Progenitor cell of endocrine pancreas (in vitro differentiated cells): ENCODE data around the gene KLHL10. TPM values are rescaled to one million over a fixed set of nuclear protein-coding genes. Genes with fewer than 3 reads are reported as not detected.
"Not testable (repeated sequence)": the region's sequence is repeated elsewhere in the genome, so short reads cannot be mapped to it uniquely, and the experiment has no call there.

Experiments
- DNase-seq: peaks from one replicate; pipeline ENCODE4 v3.0.0; 2021; ENCODE audit warnings: low spot score; ENCODE audit not compliant: unreplicated experiment
- H3K27ac Mint-ChIP-seq: 2 replicates; pipeline ENCODE4 v1.8.0; 2021; ENCODE audit warnings: mild to moderate bottlenecking, moderate library complexity, mixed read lengths
- H3K27me3 Mint-ChIP-seq: 2 replicates; pipeline ENCODE4 v1.8.0; 2021; ENCODE audit warnings: mixed read lengths
- H3K36me3 Mint-ChIP-seq: 2 replicates; pipeline ENCODE4 v1.8.0; 2022; ENCODE audit warnings: mixed read lengths; ENCODE audit not compliant: insufficient read depth
- H3K4me1 Mint-ChIP-seq: 2 replicates; pipeline ENCODE4 v1.8.0; 2021; ENCODE audit warnings: low read depth, mixed read lengths
- H3K4me3 Mint-ChIP-seq: 2 replicates; pipeline ENCODE4 v1.8.0; 2021; ENCODE audit warnings: low read depth, mild to moderate bottlenecking, moderate library complexity, mixed read lengths
- H3K9me3 Mint-ChIP-seq: 2 replicates; pipeline ENCODE4 v1.8.0; 2021; ENCODE audit warnings: low read depth, mixed read lengths
- total RNA-seq: library from RNA; stranded (reverse); gene quantifications from 2 replicates; pipeline ENCODE4 v1.2.1, GENCODE V29; 2021
- TF ChIP-seq, protein P1 (sequence below): fragments of 200-600 bp; sonication (generic); IDR thresholded peaks from one replicate; pipeline ENCODE4 v1.5.0; 2021; ENCODE audit warnings: antibody characterized with exemption, mild to moderate bottlenecking; ENCODE audit not compliant: unreplicated experiment

KLHL10 gene
- total RNA-seq, 1 donor from 2014 or later, result not detected

- Mint-ChIP-seq H3K27me3 (peaks cover 3% of the 10 kb centered on the region), H3K9me3 (no peaks in the 10 kb centered on the region), H3K36me3 (peaks cover 3% of the 10 kb centered on the region), H3K27ac (peak overlapping the region; percentile 74), H3K4me3 (peak overlapping the region; percentile 86), H3K4me1 (peaks cover 6% of the 10 kb centered on the region)
- no peak for DNase-seq
- TF ChIP-seq, protein P1, sequence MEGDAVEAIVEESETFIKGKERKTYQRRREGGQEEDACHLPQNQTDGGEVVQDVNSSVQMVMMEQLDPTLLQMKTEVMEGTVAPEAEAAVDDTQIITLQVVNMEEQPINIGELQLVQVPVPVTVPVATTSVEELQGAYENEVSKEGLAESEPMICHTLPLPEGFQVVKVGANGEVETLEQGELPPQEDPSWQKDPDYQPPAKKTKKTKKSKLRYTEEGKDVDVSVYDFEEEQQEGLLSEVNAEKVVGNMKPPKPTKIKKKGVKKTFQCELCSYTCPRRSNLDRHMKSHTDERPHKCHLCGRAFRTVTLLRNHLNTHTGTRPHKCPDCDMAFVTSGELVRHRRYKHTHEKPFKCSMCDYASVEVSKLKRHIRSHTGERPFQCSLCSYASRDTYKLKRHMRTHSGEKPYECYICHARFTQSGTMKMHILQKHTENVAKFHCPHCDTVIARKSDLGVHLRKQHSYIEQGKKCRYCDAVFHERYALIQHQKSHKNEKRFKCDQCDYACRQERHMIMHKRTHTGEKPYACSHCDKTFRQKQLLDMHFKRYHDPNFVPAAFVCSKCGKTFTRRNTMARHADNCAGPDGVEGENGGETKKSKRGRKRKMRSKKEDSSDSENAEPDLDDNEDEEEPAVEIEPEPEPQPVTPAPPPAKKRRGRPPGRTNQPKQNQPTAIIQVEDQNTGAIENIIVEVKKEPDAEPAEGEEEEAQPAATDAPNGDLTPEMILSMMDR, result no peak
Observed at GRCh38 chr17:41836550-41837196, 952 bp upstream of the KLHL10 start.

DNA sequence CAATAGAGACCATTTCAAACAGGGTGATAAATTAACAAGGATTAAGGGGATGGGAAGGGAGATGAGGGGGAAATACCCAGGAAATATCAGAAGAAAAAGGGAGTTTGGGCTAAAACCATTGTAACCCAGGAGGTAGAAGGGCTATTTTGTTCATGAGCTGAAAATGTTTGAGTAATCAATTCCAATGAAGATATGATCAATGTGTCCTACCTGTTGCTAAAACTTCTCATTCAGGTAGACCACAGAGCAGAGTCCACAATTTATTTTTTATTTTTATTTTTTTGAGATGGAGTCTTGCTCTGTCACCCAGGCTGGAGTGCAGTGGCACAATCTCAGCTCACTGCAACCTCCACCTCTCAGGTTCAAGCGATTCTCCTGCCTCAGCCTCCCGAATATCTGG, 1.8 kb downstream of the KLHL10 start:
- H3K27me3 Mint-ChIP-seq, H3K27ac Mint-ChIP-seq, DNase-seq, H3K9me3 Mint-ChIP-seq, H3K4me3 Mint-ChIP-seq, H3K4me1 Mint-ChIP-seq, H3K36me3 Mint-ChIP-seq: not testable (repeated sequence)

DNA sequence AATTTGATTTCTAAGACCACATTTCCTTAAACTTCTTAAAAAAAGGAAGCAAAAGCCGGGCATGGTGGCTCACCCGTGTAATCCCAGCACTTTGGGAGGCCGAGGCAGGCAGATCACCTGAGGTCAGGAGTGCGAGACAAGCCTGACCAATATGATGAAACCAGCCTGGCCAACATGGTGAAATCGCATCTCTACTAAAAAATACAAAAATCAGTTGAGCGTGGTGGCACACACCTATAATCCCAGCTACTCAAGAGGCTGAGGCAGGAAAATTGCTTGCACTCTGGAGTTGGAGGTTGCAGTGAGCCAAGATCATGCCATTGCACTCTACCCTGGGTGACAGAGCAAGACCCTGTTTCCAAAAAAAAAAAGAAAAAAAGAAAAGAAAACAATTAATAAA, 3.2 kb downstream of the KLHL10 start:
- H3K27ac Mint-ChIP-seq, H3K36me3 Mint-ChIP-seq, H3K4me3 Mint-ChIP-seq: not testable (repeated sequence)

GRCh38 chr17:41844971-41845370, 7.3 kb downstream of the KLHL10 start:
- Mint-ChIP-seq H3K27ac (no peak overlapping the region), H3K36me3 (no peaks in the 10 kb centered on the region), H3K4me3 (no peak overlapping the region), H3K4me1 (no peaks in the 10 kb centered on the region), H3K27me3 (no peaks in the 10 kb centered on the region), H3K9me3 (no peaks in the 10 kb centered on the region)
- TF ChIP-seq, protein P1, result no peak
- no peak for DNase-seq

More for the DNA sequence above, 3.2 kb downstream of the KLHL10 start:
- DNase-seq, H3K4me1 Mint-ChIP-seq, H3K27me3 Mint-ChIP-seq, H3K9me3 Mint-ChIP-seq: not testable (repeated sequence)

DNA sequence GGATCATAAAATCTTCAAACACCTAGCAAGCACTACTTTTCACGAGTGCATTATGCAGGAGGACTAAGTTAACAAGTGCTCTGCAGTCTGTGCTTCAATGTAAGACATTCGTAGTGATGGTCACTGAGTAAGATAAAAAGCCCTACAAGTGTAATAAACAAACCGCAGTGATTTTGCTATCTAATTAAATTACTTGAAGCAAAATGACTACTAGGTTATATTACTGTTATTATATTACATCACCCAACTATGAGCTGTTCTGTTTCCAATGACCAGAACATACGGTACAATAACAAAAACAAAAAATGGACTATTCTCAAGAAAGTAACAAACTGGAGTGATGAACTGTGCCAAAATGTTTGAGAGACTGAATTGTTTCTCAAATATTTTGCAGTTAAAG, 11.2 kb downstream of the KLHL10 start:
- Mint-ChIP-seq H3K9me3 (no peaks in the 10 kb centered on the region), H3K36me3 (peaks cover 5% of the 10 kb centered on the region), H3K4me3 (no peak overlapping the region), H3K4me1 (no peaks in the 10 kb centered on the region), H3K27ac (no peak overlapping the region), H3K27me3 (no peaks in the 10 kb centered on the region)
- TF ChIP-seq, protein P1, result no peak
- DNase-seq, result no peak

DNA sequence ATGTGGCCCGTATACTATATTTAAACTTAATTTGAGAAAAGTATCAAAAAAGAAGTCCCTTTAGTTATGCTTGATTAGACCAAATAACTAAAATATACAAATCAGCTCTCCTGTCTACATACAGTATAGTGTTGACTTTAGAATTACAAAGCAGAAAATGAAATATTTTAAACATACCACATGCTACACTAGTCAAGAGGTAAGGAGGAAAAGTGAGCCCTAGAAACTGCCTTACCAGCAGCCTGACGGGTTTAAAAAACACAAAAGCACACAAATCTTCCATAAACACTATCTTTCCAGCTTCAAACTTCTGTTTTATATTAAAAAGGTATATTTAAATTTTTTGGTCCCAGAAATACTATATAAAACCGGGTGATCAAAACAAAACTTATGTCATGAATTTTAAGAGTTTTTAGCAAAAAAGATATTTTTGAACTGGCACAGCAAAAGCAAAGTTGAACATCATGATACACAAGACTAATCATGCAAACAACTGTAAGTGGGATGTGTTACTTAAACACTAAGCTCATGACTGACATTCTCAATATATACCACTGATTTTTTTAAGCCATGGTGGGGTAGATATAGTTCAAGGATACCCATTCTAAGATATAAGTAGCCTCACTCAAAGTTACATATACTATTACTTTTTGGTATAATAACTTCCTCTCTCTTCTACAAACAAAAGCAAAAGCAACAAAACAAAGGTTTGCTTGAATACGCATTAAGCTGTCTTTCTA, 11.8 kb downstream of the KLHL10 start:
- Mint-ChIP-seq H3K36me3 (peaks cover 5% of the 10 kb centered on the region), H3K4me3 (no peak overlapping the region), H3K9me3 (no peaks in the 10 kb centered on the region), H3K4me1 (no peaks in the 10 kb centered on the region), H3K27ac (no peak overlapping the region), H3K27me3 (no peaks in the 10 kb centered on the region)
- no peak for DNase-seq
- TF ChIP-seq, protein P1, result no peak

DNA sequence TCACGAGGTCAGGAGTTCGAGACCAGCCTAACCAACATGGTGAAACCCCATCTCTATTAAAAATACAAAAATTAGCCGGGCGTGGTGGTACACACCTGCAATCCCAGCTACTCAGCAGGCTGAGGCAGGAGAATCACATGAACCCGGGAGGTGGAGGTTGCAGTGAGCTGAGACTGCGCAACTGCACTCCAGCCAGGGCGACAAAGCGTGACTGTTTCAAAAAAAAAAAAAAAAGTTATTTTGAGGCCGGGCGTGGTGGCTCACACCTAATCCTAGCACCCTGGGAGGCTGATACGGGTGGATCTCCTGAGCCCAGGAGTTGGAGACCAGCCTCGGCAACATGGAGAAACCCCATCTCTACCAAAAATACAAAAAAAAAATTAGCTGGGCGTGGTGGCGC, 13.8 kb downstream of the KLHL10 start:
- H3K36me3 Mint-ChIP-seq, H3K9me3 Mint-ChIP-seq, H3K27ac Mint-ChIP-seq, DNase-seq, H3K4me3 Mint-ChIP-seq, H3K27me3 Mint-ChIP-seq, H3K4me1 Mint-ChIP-seq: not testable (repeated sequence)
